A549 (cell line): ENCODE measurements around the gene PAX3. TPM values are rescaled to one million over a fixed set of nuclear protein-coding genes. Genes with fewer than 3 reads are reported as not detected.

Experiments used
- ATAC-seq, 2 experiments: fragments of 200-7000 bp in 1 of 2; fragments of >200 bp in 1 of 2; cut with Nextera tagmentation in 1 of 2; cut with Tn5 transposase in 1 of 2; 3 replicates each; pipeline versions ENCODE4 v1.8.0 to v1.9.1; 2018 to 2020; ENCODE audit warnings: mild to moderate bottlenecking in 1 of 2, moderate library complexity in 1 of 2
- CTCF ChIA-PET: fragments of 300-600 bp; sonication (Branson Sonifier 250); formaldehyde crosslinking; extraction: SDS; loops from one replicate; lab custom pipeline; 2021; ENCODE audit warnings: antibody characterized with exemption, inconsistent platforms; lab: Yijun Ruan, JAX
- POLR2A ChIA-PET: fragments of 350-600 bp; formaldehyde crosslinking; extraction: SDS; loops from one replicate; lab custom pipeline; 2021; ENCODE audit warnings: antibody characterized with exemption, inconsistent platforms; lab: Yijun Ruan, JAX
- DNase-seq, 2 experiments: peaks; one replicate each; pipeline versions ENCODE4 v3.0.0 to v3.0.0-alpha.2; 2011 to 2016; ENCODE audit warnings: low read depth in 1 of 2, low spot score in 1 of 2
- FAIRE-seq: peaks from 2 replicates; lab custom pipeline; 2011; peaks lifted over from hg19 to GRCh38; lab: Jason Lieb, UNC
- H3K27ac ChIP-seq, 2 experiments: fragments of >200 bp; sonication (Bioruptor Twin); formaldehyde crosslinking; 3 replicates each; pipeline ENCODE4 v1.5.1; 2016 to 2017
- H3K4me1 ChIP-seq: fragments of >200 bp; sonication (Bioruptor Twin); formaldehyde crosslinking; 3 replicates; pipeline ENCODE4 v1.6.1; 2016
- H3K4me2 ChIP-seq: fragments of >200 bp; sonication (Bioruptor Twin); formaldehyde crosslinking; 3 replicates; pipeline ENCODE4 v1.6.1; 2016
- H3K4me3 ChIP-seq: fragments of >200 bp; sonication (Bioruptor Twin); formaldehyde crosslinking; 3 replicates; pipeline ENCODE4 v1.5.1; 2016
- H3K9me3 ChIP-seq: fragments of >200 bp; sonication (Bioruptor Twin); formaldehyde crosslinking; 3 replicates; pipeline ENCODE4 v1.6.1; 2016
- BHLHE40 ChIP-seq: IDR thresholded peaks from 2 replicates; pipeline ENCODE4 v1.6.1; 2012; ENCODE audit warnings: low read depth, low read length, inconsistent platforms
- CBX2 ChIP-seq: fragments of 200-600 bp; sonication (generic); IDR thresholded peaks from 2 replicates; pipeline ENCODE4 v1.6.1; 2016; ENCODE audit warnings: low read depth, mild to moderate bottlenecking, borderline replicate concordance
- CEBPB ChIP-seq, 2 experiments: fragments of >200 bp in 1 of 2; sonication (Bioruptor Twin) in 1 of 2; formaldehyde crosslinking in 1 of 2; IDR thresholded peaks; 2 replicates each; pipeline ENCODE4 v1.6.1; 2012 to 2016
- EHF ChIP-seq: fragments of 250-450 bp; sonication (Bioruptor Pico); IDR thresholded peaks from 2 replicates; pipeline ENCODE4 v1.5.0; 2020; ENCODE audit warnings: mild to moderate bottlenecking
- EP300 ChIP-seq, 2 experiments: fragments of >200 bp; sonication (Bioruptor Twin); formaldehyde crosslinking; IDR thresholded peaks; 2 replicates in 1 of 2; 3 replicates in 1 of 2; pipeline ENCODE4 v1.6.1; 2016 to 2017
- ESRRA ChIP-seq: fragments of 150-350 bp; IDR thresholded peaks from 2 replicates; pipeline ENCODE4 v1.6.1; 2014; ENCODE audit warnings: mild to moderate bottlenecking, low read length, borderline replicate concordance
- FOSB ChIP-seq: fragments of 250-450 bp; sonication (Bioruptor Pico); IDR thresholded peaks from 2 replicates; pipeline ENCODE4 v1.5.0; 2020; ENCODE audit warnings: mild to moderate bottlenecking, moderate library complexity
- FOSL2 ChIP-seq, 2 experiments: fragments of 450-650 bp in 1 of 2; fragments of >200 bp in 1 of 2; sonication (Bioruptor Twin) in 1 of 2; formaldehyde crosslinking; IDR thresholded peaks; 2 replicates each; pipeline versions ENCODE4 v1.5.0 to v1.6.1; 2016 to 2020; ENCODE audit warnings: mild to moderate bottlenecking in 1 of 2, moderate library complexity in 1 of 2
- HDAC2 ChIP-seq: fragments of 200-600 bp; sonication (generic); IDR thresholded peaks from 2 replicates; pipeline ENCODE4 v1.6.1; 2016
- HEYL ChIP-seq: fragments of 250-450 bp; sonication (Bioruptor Pico); IDR thresholded peaks from 2 replicates; pipeline ENCODE4 v1.8.0; 2021; ENCODE audit warnings: mild to moderate bottlenecking, moderate library complexity
- HOXB5 ChIP-seq: fragments of 250-450 bp; sonication (Bioruptor Pico); IDR thresholded peaks from 2 replicates; pipeline ENCODE4 v1.5.0; 2020; ENCODE audit warnings: mild to moderate bottlenecking, moderate library complexity
- MAFK ChIP-seq: fragments of 450-650 bp; IDR thresholded peaks from 2 replicates; pipeline ENCODE4 v1.6.1; 2014; ENCODE audit not compliant: partially characterized antibody
- MYC ChIP-seq: IDR thresholded peaks from 2 replicates; pipeline ENCODE4 v1.6.1; 2012; ENCODE audit warnings: mild to moderate bottlenecking, inconsistent platforms, low read length, improper control_type of control experiment, borderline replicate concordance
- NPAS2 ChIP-seq: fragments of 250-450 bp; sonication (Bioruptor Pico); IDR thresholded peaks from 2 replicates; pipeline ENCODE4 v1.8.0; 2022; ENCODE audit warnings: mild to moderate bottlenecking, moderate library complexity, borderline replicate concordance
- PHF8 ChIP-seq: fragments of 200-600 bp; sonication (generic); IDR thresholded peaks from 2 replicates; pipeline ENCODE4 v1.6.1; 2016; ENCODE audit warnings: low read depth, mild to moderate bottlenecking, antibody characterized with exemption, moderate library complexity, borderline replicate concordance
- POLR2A ChIP-seq: IDR thresholded peaks from 2 replicates; pipeline ENCODE4 v1.6.1; 2012; ENCODE audit warnings: mild to moderate bottlenecking, low read length
- POLR2AphosphoS2 ChIP-seq: conservative IDR thresholded peaks from 2 replicates; pipeline ENCODE4 v1.6.1; 2012; ENCODE audit warnings: low read length, improper control_type of control experiment, inconsistent platforms
- RCOR1 ChIP-seq: fragments of 150-350 bp; IDR thresholded peaks from 2 replicates; pipeline ENCODE4 v1.6.1; 2014; ENCODE audit warnings: antibody characterized with exemption, low read length, low read depth
- RNF2 ChIP-seq: fragments of 200-600 bp; sonication (generic); IDR thresholded peaks from 2 replicates; pipeline ENCODE4 v1.6.1; 2016; ENCODE audit warnings: low read depth, mild to moderate bottlenecking, antibody characterized with exemption, moderate library complexity, borderline replicate concordance
- SMC3 ChIP-seq: fragments of >200 bp; sonication (Bioruptor Twin); formaldehyde crosslinking; IDR thresholded peaks from 3 replicates; pipeline ENCODE4 v1.6.1; 2018; ENCODE audit warnings: inconsistent platforms
- TP53 ChIP-seq: fragments of 250-450 bp; sonication (Bioruptor Pico); IDR thresholded peaks from 2 replicates; pipeline ENCODE4 v1.5.0; 2021; ENCODE audit warnings: mild to moderate bottlenecking, moderate library complexity
- ZSCAN20 ChIP-seq: fragments of 250-450 bp; sonication (Bioruptor Pico); IDR thresholded peaks from 2 replicates; pipeline ENCODE4 v1.8.0; 2022; ENCODE audit warnings: mild to moderate bottlenecking, moderate library complexity
- WGBS: methylation state at CpG from one replicate; pipeline ENCODE4 v1.1.6; 2017; ENCODE audit errors: missing lambda C conversion rate; 5-methylcytosine and 5-hydroxymethylcytosine counted together
- polyA plus RNA-seq, 4 experiments: library from polyadenylated mRNA; depleted of rRNA in 3 of 4; stranded (reverse); fragments of >200 nt; fragmentation: RNase III in 1 of 4; extraction: RNeasy Plus Mini Kit Qiagen cat#74134 plus additional on column Dnase treatment in 1 of 4; gene quantifications; 2 replicates in 3 of 4; 3 replicates in 1 of 4; pipeline ENCODE4 v1.2.3, GENCODE V29; 2011 to 2017
- TF ChIP-seq, protein P1 (sequence below): fragments of 250-450 bp; sonication (Bioruptor Pico); IDR thresholded peaks from 2 replicates; pipeline ENCODE4 v1.5.0; 2021; ENCODE audit warnings: mild to moderate bottlenecking, moderate library complexity, borderline replicate concordance
- TF ChIP-seq, protein P2 (sequence below): fragments of >200 bp; sonication (Bioruptor Twin); formaldehyde crosslinking; IDR thresholded peaks from 2 replicates; pipeline ENCODE4 v1.6.1; 2016

The PAX3 gene
- polyA plus RNA-seq, 2 of the 4 experiments (the other 2 are of a cell fraction), result not detected

DNA sequence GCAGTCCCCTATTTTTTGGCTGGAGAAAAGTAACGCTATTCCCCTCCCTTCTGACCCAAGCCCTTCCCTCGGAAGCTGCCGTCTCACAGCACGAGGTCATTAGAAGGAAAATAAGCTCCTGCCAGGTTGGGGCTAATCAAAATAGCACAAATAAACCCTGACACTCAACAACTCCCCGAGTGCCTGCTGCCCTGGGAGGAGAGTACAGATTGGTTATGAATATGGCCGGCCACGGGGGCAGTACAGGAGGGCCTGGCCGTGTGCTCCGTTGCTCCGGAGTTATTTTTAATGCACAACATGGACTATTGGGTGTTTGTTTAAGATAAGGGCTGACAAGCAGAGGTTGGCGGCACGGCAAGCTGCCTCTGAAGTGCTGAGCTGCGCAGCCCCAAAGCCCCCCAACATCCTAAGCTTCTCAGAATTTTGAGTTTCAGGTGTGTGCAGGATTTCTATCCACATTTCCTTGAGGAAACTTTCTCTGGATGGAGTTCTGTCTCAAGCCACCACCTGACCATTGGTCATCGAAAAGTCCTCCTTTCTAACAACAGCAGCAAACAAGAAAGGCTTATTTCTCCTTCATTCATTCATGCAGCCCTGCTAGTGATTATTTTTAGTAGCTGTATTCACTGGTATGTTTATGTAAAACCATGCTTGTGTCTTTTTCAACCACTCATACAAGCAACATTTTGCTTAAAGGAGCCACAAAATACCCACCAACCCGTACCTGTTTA, 58.7 kb downstream of the PAX3 start:
- TF ChIP-seq CBX2, result no peak
- TF ChIP-seq EP300 (IDR thresholded peaks at IDR 0.05), result no peak
- no peak for TF ChIP-seq ZSCAN20
- 14% methylated on average over 11 of the region's 15 CpGs for WGBS

GRCh38 chr2:222239091-222239490, 59.7 kb downstream of the PAX3 start:
- WGBS, result 20% methylated on average over 4 of the region's 4 CpGs
- Histone ChIP-seq H3K4me1 (no peaks in the 10 kb centered on the region), H3K4me2 (no peak overlapping the region), H3K4me3 (no peak overlapping the region)
- FAIRE-seq (no peak), ATAC-seq (no peak), DNase-seq (no peak)
- ChIA-PET CTCF (no interaction called here), POLR2A (no interaction called here)
- TF ChIP-seq MAFK (no peak), ESRRA (no peak), POLR2AphosphoS2 (no peak)
- TF ChIP-seq, all 56 proteins: peak for 0
- H3K9me3 ChIP-seq, result no peaks in the 10 kb centered on the region
- H3K27ac ChIP-seq, result no peak overlapping the region

More for the DNA sequence above, 58.7 kb downstream of the PAX3 start:
- Histone ChIP-seq H3K4me3 (no peak overlapping the region), H3K9me3 (no peaks in the 10 kb centered on the region), H3K27ac (no peak overlapping the region), H3K4me1 (no peaks in the 10 kb centered on the region), H3K4me2 (no peak overlapping the region)
- ATAC-seq (no peak), DNase-seq (no peak), FAIRE-seq (no peak)
- CTCF ChIA-PET, result no interaction called here
- POLR2A ChIA-PET, result no interaction called here

GRCh38 chr2:222238072-222238471, 60.7 kb downstream of the PAX3 start:
- 4% methylated on average over 3 of the region's 3 CpGs for WGBS
- Histone ChIP-seq H3K9me3 (no peaks in the 10 kb centered on the region), H3K4me1 (no peaks in the 10 kb centered on the region), H3K27ac (no peak overlapping the region), H3K4me3 (no peak overlapping the region), H3K4me2 (no peak overlapping the region)
- TF ChIP-seq HEYL (CRISPR knock-in tag) (no peak), BHLHE40 (no peak), NPAS2 (no peak), RNF2 (no peak), HDAC2 (no peak), TP53 (CRISPR knock-in tag) (no peak), FOSB (CRISPR knock-in tag) (no peak), RCOR1 (no peak), CEBPB (IDR thresholded peaks at IDR 0.05) (no peak), POLR2A (no peak), FOSL2 (IDR thresholded peaks at IDR 0.05) (no peak), FOSL2 (CRISPR knock-in tag; IDR thresholded peaks at IDR 0.05) (no peak), MYC (no peak), SMC3 (no peak), EHF (CRISPR knock-in tag) (no peak), HOXB5 (no peak), ESRRA (no peak), PHF8 (no peak)
- TF ChIP-seq, protein P1, sequence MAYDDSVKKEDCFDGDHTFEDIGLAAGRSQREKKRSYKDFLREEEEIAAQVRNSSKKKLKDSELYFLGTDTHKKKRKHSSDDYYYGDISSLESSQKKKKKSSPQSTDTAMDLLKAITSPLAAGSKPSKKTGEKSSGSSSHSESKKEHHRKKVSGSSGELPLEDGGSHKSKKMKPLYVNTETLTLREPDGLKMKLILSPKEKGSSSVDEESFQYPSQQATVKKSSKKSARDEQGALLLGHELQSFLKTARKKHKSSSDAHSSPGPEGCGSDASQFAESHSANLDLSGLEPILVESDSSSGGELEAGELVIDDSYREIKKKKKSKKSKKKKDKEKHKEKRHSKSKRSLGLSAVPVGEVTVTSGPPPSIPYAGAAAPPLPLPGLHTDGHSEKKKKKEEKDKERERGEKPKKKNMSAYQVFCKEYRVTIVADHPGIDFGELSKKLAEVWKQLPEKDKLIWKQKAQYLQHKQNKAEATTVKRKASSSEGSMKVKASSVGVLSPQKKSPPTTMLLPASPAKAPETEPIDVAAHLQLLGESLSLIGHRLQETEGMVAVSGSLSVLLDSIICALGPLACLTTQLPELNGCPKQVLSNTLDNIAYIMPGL (CRISPR knock-in tag), result no peak
- TF ChIP-seq, protein P2, sequence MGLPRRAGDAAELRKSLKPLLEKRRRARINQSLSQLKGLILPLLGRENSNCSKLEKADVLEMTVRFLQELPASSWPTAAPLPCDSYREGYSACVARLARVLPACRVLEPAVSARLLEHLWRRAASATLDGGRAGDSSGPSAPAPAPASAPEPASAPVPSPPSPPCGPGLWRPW, result no peak
- ATAC-seq (no peak), FAIRE-seq (no peak), DNase-seq (no peak)
- ChIA-PET POLR2A (no interaction called here), CTCF (no interaction called here)
